ENCODE measurements around the gene ERP27. TPM values are rescaled to one million over a fixed set of nuclear protein-coding genes. Genes with fewer than 3 reads are reported as not detected.
A peak's percentile ranks its signal among the peaks of the same experiment; 100 is the strongest.

Gene ERP27
- total RNA-seq, result 3.8 and 5.4 TPM in 2 replicates

- CTCF ChIA-PET, result interaction anchor here (0.7 to 4.2 kb wide), 4 partner anchors 17 to 92 kb away, joined by 3 to 31 read pairs (median 4); no protein-coding TSS in a partner anchor
- no peaks in the 10 kb centered on the region for H3K27me3 Mint-ChIP-seq
- POLR2A ChIA-PET, result interaction anchor here (0.6 to 4.2 kb wide), 3 partner anchors 10 to 43 kb away, joined by 3 to 49 read pairs (median 43); partner anchors contain the start of gene ARHGDIB
- H3K4me3 Mint-ChIP-seq, result no peak within 1 kb of the TSS
- DNase-seq (no peak), ATAC-seq (ENCODE audit: low read depth) (no peak)
- peaks cover 2% of the 10 kb centered on the region for H3K9me3 Mint-ChIP-seq
- H3K36me3 Mint-ChIP-seq (ENCODE audit: low read depth), result peaks cover 84% of the 10 kb centered on the region
- intact Hi-C loops (cut with micrococcal nuclease), result loop anchor here (2.0 kb wide), 1 partner anchor 14 kb away; no protein-coding TSS in a partner anchor
- H3K27ac Mint-ChIP-seq, result peak within 1 kb of the TSS; percentile 91
- H3K4me1 Mint-ChIP-seq, result peaks cover 37% of the 10 kb centered on the region
- TF ChIP-seq CTCF (IDR thresholded peaks at IDR 0.05), result no peak
Measured at GRCh38 chr12:14938301-14938700, at the start of gene ERP27. TSS of gene ERP27 (minus strand) at chr12:14938537. CDS start at chr12:14938508, 29 bp downstream.

GRCh38 chr12:14988035-14988434 lies 49.7 kb upstream of the ERP27 start:
- H3K4me1 Mint-ChIP-seq, result peaks cover 61% of the 10 kb centered on the region
- ATAC-seq (ENCODE audit: low read depth), result no peak
- ChIA-PET POLR2A (interaction anchor here (1.0 kb wide), 1 partner anchor 34 kb away, joined by 3 read pairs; no protein-coding TSS in a partner anchor), CTCF (no interaction called here)
- no peak overlapping the region for H3K4me3 Mint-ChIP-seq
- no peaks in the 10 kb centered on the region for H3K36me3 Mint-ChIP-seq (ENCODE audit: low read depth)
- no peak for DNase-seq
- no peak for TF ChIP-seq CTCF (IDR thresholded peaks at IDR 0.05)
- peak overlapping the region; percentile 25 for H3K27ac Mint-ChIP-seq
- no peaks in the 10 kb centered on the region for H3K27me3 Mint-ChIP-seq
- peaks cover 13% of the 10 kb centered on the region for H3K9me3 Mint-ChIP-seq
- intact Hi-C loops (cut with micrococcal nuclease), result no loop called here

GRCh38 chr12:14986449-14986848 lies 48.1 kb upstream of the ERP27 start:
- no peak for TF ChIP-seq CTCF (IDR thresholded peaks at IDR 0.05)
- Mint-ChIP-seq H3K4me1 (peaks cover 60% of the 10 kb centered on the region), H3K27me3 (no peaks in the 10 kb centered on the region), H3K36me3 (ENCODE audit: low read depth) (no peaks in the 10 kb centered on the region), H3K4me3 (no peak overlapping the region), H3K9me3 (peaks cover 12% of the 10 kb centered on the region), H3K27ac (no peak overlapping the region)
- DNase-seq (no peak), ATAC-seq (ENCODE audit: low read depth) (no peak)
- CTCF ChIA-PET, result no interaction called here
- POLR2A ChIA-PET, result interaction anchor here (1.0 kb wide), 1 partner anchor 33 kb away, joined by 3 read pairs; no protein-coding TSS in a partner anchor
- intact Hi-C loops (cut with micrococcal nuclease), result no loop called here

- no peaks in the 10 kb centered on the region for H3K27me3 Mint-ChIP-seq
- peaks cover 58% of the 10 kb centered on the region for H3K4me1 Mint-ChIP-seq
- H3K4me3 Mint-ChIP-seq, result no peak overlapping the region
- ChIA-PET POLR2A (interaction anchor here (1.0 to 1.5 kb wide), 2 partner anchors 21 to 126 kb away, joined by 3 to 4 read pairs; no protein-coding TSS in a partner anchor), CTCF (interaction anchor here (0.6 to 3.3 kb wide), 3 partner anchors 10 to 139 kb away, joined by 3 to 13 read pairs (median 4); no protein-coding TSS in a partner anchor)
- peaks cover 6% of the 10 kb centered on the region for H3K9me3 Mint-ChIP-seq
- intact Hi-C loops (cut with micrococcal nuclease), result no loop called here
- no peak for TF ChIP-seq CTCF (IDR thresholded peaks at IDR 0.05)
- no peak for DNase-seq
- no peak for ATAC-seq (ENCODE audit: low read depth)
- no peaks in the 10 kb centered on the region for H3K36me3 Mint-ChIP-seq (ENCODE audit: low read depth)
- no peak overlapping the region for H3K27ac Mint-ChIP-seq
Measured at GRCh38 chr12:14984766-14985285, 46.5 kb upstream of the ERP27 start.

GRCh38 chr12:14984036-14984435 lies 45.7 kb upstream of the ERP27 start:
- Mint-ChIP-seq H3K27ac (no peak overlapping the region), H3K9me3 (peaks cover 6% of the 10 kb centered on the region), H3K36me3 (ENCODE audit: low read depth) (no peaks in the 10 kb centered on the region), H3K4me3 (no peak overlapping the region), H3K4me1 (peaks cover 57% of the 10 kb centered on the region), H3K27me3 (no peaks in the 10 kb centered on the region)
- ChIA-PET POLR2A (interaction anchor here (0.6 to 1.5 kb wide), 2 partner anchors 21 to 25 kb away, joined by 3 to 4 read pairs; no protein-coding TSS in a partner anchor), CTCF (interaction anchor here (3.3 kb wide), 1 partner anchor 11 kb away, joined by 13 read pairs; no protein-coding TSS in a partner anchor)
- intact Hi-C loops (cut with micrococcal nuclease), result no loop called here
- no peak for ATAC-seq (ENCODE audit: low read depth)
- DNase-seq, result no peak
- no peak for TF ChIP-seq CTCF (IDR thresholded peaks at IDR 0.05)
